Astrocyte (in vitro differentiated cells and primary cell): ENCODE data around the gene CD180. TPM values are rescaled to one million over a fixed set of nuclear protein-coding genes. Genes with fewer than 3 reads are reported as not detected.

Experiments used
- DNase-seq: peaks from one replicate; pipeline ENCODE4 v3.0.0-alpha.2; 2010; ENCODE audit warnings: low read depth
- FAIRE-seq: peaks from 2 replicates; lab custom pipeline; 2011; peaks lifted over from hg19 to GRCh38; lab: Jason Lieb, UNC
- H2AFZ ChIP-seq: 2 replicates; pipeline ENCODE4 v1.6.0; 2012; ENCODE audit warnings: low read depth, low read length, inconsistent platforms
- H3K27ac ChIP-seq: 2 replicates; pipeline ENCODE4 v1.5.1; 2011; ENCODE audit warnings: low read depth, low read length, inconsistent platforms
- H3K27me3 ChIP-seq: 2 replicates; pipeline ENCODE4 v1.6.0; 2011; ENCODE audit warnings: low read length, inconsistent platforms; ENCODE audit not compliant: insufficient read depth
- H3K36me3 ChIP-seq: 2 replicates; pipeline ENCODE4 v1.5.1; 2011; ENCODE audit warnings: low read length, inconsistent platforms; ENCODE audit not compliant: insufficient read depth
- H3K4me1 ChIP-seq: 2 replicates; pipeline ENCODE4 v1.5.1; 2011; ENCODE audit warnings: low read length, inconsistent platforms; ENCODE audit not compliant: insufficient read depth
- H3K4me2 ChIP-seq: 2 replicates; pipeline ENCODE4 v1.6.0; 2012; ENCODE audit warnings: low read length, inconsistent platforms
- H3K4me3 ChIP-seq: 2 replicates; pipeline ENCODE4 v1.5.1; 2011; ENCODE audit warnings: low read depth, mild to moderate bottlenecking, low read length, inconsistent platforms; ENCODE audit not compliant: insufficient read depth
- H3K79me2 ChIP-seq: 2 replicates; pipeline ENCODE4 v1.6.0; 2012; ENCODE audit warnings: mild to moderate bottlenecking, low read length, inconsistent platforms; ENCODE audit not compliant: insufficient read depth
- H3K9ac ChIP-seq: 2 replicates; pipeline ENCODE4 v1.6.0; 2012; ENCODE audit warnings: mild to moderate bottlenecking, low read length, inconsistent platforms
- H3K9me3 ChIP-seq: 2 replicates; pipeline ENCODE4 v1.5.1; 2012; ENCODE audit warnings: low read depth, mild to moderate bottlenecking, low read length, inconsistent platforms; ENCODE audit not compliant: insufficient read depth
- H4K20me1 ChIP-seq: 2 replicates; pipeline ENCODE4 v1.6.0; 2012; ENCODE audit warnings: low read length, inconsistent platforms; ENCODE audit not compliant: insufficient read depth
- H3K27ac Mint-ChIP-seq: one replicate; pipeline ENCODE4 v1.8.0; 2021; ENCODE audit warnings: mild to moderate bottlenecking, mixed read lengths; ENCODE audit not compliant: unreplicated experiment
- H3K27me3 Mint-ChIP-seq: one replicate; pipeline ENCODE4 v1.8.0; 2021; ENCODE audit warnings: low read depth, mixed read lengths; ENCODE audit not compliant: unreplicated experiment
- H3K36me3 Mint-ChIP-seq: one replicate; pipeline ENCODE4 v1.8.0; 2021; ENCODE audit warnings: low read depth, mixed read lengths; ENCODE audit not compliant: unreplicated experiment
- H3K4me1 Mint-ChIP-seq: one replicate; pipeline ENCODE4 v1.8.0; 2021; ENCODE audit warnings: low read depth, mixed read lengths; ENCODE audit not compliant: unreplicated experiment
- H3K4me3 Mint-ChIP-seq: one replicate; pipeline ENCODE4 v1.8.0; 2021; ENCODE audit warnings: mild to moderate bottlenecking, moderate library complexity, mixed read lengths; ENCODE audit not compliant: unreplicated experiment
- H3K9me3 Mint-ChIP-seq: one replicate; pipeline ENCODE4 v1.8.0; 2021; ENCODE audit warnings: mild to moderate bottlenecking, mixed read lengths; ENCODE audit not compliant: unreplicated experiment
- CTCF ChIP-seq: IDR thresholded peaks from 2 replicates; pipeline ENCODE4 v1.5.1; 2011; ENCODE audit warnings: low read depth, mild to moderate bottlenecking, inconsistent platforms, low read length, moderate library complexity; ENCODE audit not compliant: insufficient read depth
- EZH2 ChIP-seq: IDR thresholded peaks from 2 replicates; pipeline ENCODE4 v1.6.1; 2012; ENCODE audit warnings: mild to moderate bottlenecking, low read length, inconsistent platforms; ENCODE audit not compliant: insufficient read depth
- total RNA-seq: library from RNA; stranded (reverse); gene quantifications from 2 replicates; pipeline ENCODE4 v1.2.1, GENCODE V29; 2021

CD180 gene
- total RNA-seq, 1 donor from 2014 or later, result not detected

DNA sequence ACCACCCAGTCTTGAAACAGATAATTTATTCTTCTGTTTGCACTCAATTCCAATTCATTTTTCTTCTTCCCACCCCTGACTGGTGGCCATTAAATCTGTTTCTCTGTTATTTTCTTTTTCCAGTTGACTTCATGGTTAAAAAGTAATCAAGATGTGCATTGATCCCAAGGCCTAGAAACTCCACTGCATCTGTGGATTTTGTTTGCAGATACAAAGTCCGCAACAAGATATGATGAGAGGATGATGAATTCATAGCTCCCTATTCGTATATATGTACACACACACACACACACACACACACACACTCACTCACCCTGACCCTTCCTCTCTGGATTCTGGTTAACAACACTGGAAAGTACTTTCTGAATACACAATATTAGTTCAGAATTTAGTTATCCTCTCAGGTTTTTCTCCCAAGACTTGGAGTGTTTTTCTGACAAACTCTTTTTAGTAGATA lies 52.4 kb downstream of the CD180 start:
- H2AFZ ChIP-seq, result no peak overlapping the region
- FAIRE-seq (no peak), DNase-seq (no peak)
- Mint-ChIP-seq H3K4me3 (no peak overlapping the region), H3K27me3 (no peaks in the 10 kb centered on the region), H3K36me3 (peaks cover 18% of the 10 kb centered on the region), H3K9me3 (no peaks in the 10 kb centered on the region), H3K27ac (no peak overlapping the region), H3K4me1 (peaks cover 8% of the 10 kb centered on the region)
- no peak overlapping the region for H3K4me3 ChIP-seq
- H3K9me3 ChIP-seq, result no peaks in the 10 kb centered on the region
- H3K4me1 ChIP-seq, result no peaks in the 10 kb centered on the region
- H3K36me3 ChIP-seq, result peaks cover 44% of the 10 kb centered on the region
- H3K9ac ChIP-seq, result no peak overlapping the region
- peaks cover 10% of the 10 kb centered on the region for H4K20me1 ChIP-seq
- TF ChIP-seq CTCF, result no peak
- no peak for TF ChIP-seq EZH2
- H3K27ac ChIP-seq, result no peak overlapping the region
- no peaks in the 10 kb centered on the region for H3K27me3 ChIP-seq
- H3K4me2 ChIP-seq, result no peak overlapping the region
- no peaks in the 10 kb centered on the region for H3K79me2 ChIP-seq

DNA sequence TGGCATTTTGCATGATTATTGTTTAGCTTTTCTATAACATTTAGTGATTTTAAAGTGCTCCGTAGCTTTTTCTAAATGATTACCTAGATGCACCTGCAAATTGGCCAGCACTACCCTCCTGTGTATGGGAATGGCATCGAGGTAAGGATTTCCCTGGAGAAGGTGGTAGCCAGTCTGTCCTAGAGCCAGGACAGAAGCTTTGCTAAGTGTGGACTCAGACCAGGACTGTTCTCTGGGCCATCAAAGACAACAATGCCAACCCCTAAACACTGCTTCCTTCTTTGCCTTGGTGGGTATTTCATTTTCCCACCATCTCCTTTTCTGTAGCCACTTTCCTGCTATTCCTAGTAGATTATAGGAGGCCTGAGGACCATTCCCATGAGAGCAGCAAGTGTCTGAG lies 53.0 kb downstream of the CD180 start:
- no peak for TF ChIP-seq EZH2
- TF ChIP-seq CTCF, result no peak
- no peak overlapping the region for H3K27ac ChIP-seq
- FAIRE-seq (no peak), DNase-seq (no peak)
- Mint-ChIP-seq H3K9me3 (no peaks in the 10 kb centered on the region), H3K4me3 (no peak overlapping the region), H3K4me1 (peaks cover 8% of the 10 kb centered on the region), H3K27ac (no peak overlapping the region), H3K36me3 (peaks cover 22% of the 10 kb centered on the region), H3K27me3 (no peaks in the 10 kb centered on the region)
- H3K9ac ChIP-seq, result no peak overlapping the region
- H3K79me2 ChIP-seq, result no peaks in the 10 kb centered on the region
- H3K4me2 ChIP-seq, result no peak overlapping the region
- H4K20me1 ChIP-seq, result peaks cover 8% of the 10 kb centered on the region
- no peaks in the 10 kb centered on the region for H3K27me3 ChIP-seq
- H2AFZ ChIP-seq, result no peak overlapping the region
- H3K36me3 ChIP-seq, result peaks cover 43% of the 10 kb centered on the region
- H3K9me3 ChIP-seq, result no peaks in the 10 kb centered on the region
- no peaks in the 10 kb centered on the region for H3K4me1 ChIP-seq
- H3K4me3 ChIP-seq, result no peak overlapping the region

GRCh38 chr5:67142816-67143215 lies 53.8 kb downstream of the CD180 start:
- no peak overlapping the region for H3K4me3 ChIP-seq
- no peak overlapping the region for H2AFZ ChIP-seq
- Mint-ChIP-seq H3K9me3 (no peaks in the 10 kb centered on the region), H3K27me3 (no peaks in the 10 kb centered on the region), H3K27ac (no peak overlapping the region), H3K36me3 (peaks cover 22% of the 10 kb centered on the region), H3K4me3 (no peak overlapping the region), H3K4me1 (peaks cover 5% of the 10 kb centered on the region)
- no peak overlapping the region for H3K9ac ChIP-seq
- no peak for DNase-seq
- no peak for TF ChIP-seq CTCF
- TF ChIP-seq EZH2, result no peak
- H3K27me3 ChIP-seq, result no peaks in the 10 kb centered on the region
- no peaks in the 10 kb centered on the region for H3K4me1 ChIP-seq
- peaks cover 3% of the 10 kb centered on the region for H4K20me1 ChIP-seq
- H3K36me3 ChIP-seq, result peaks cover 43% of the 10 kb centered on the region
- no peak for FAIRE-seq
- no peaks in the 10 kb centered on the region for H3K9me3 ChIP-seq
- no peak overlapping the region for H3K4me2 ChIP-seq
- no peaks in the 10 kb centered on the region for H3K79me2 ChIP-seq
- no peak overlapping the region for H3K27ac ChIP-seq
